HG03066 (cell line): Measurements from ENCODE around the gene FANCE.

Experiments
- ATAC-seq: cut with Tn5 transposase; IDR thresholded peaks from one replicate; pipeline ENCODE4 v1.9.1; 2021; ENCODE audit warnings: low read depth; ENCODE audit not compliant: unreplicated experiment

The FANCE gene, protein sequence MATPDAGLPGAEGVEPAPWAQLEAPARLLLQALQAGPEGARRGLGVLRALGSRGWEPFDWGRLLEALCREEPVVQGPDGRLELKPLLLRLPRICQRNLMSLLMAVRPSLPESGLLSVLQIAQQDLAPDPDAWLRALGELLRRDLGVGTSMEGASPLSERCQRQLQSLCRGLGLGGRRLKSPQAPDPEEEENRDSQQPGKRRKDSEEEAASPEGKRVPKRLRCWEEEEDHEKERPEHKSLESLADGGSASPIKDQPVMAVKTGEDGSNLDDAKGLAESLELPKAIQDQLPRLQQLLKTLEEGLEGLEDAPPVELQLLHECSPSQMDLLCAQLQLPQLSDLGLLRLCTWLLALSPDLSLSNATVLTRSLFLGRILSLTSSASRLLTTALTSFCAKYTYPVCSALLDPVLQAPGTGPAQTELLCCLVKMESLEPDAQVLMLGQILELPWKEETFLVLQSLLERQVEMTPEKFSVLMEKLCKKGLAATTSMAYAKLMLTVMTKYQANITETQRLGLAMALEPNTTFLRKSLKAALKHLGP

DNA sequence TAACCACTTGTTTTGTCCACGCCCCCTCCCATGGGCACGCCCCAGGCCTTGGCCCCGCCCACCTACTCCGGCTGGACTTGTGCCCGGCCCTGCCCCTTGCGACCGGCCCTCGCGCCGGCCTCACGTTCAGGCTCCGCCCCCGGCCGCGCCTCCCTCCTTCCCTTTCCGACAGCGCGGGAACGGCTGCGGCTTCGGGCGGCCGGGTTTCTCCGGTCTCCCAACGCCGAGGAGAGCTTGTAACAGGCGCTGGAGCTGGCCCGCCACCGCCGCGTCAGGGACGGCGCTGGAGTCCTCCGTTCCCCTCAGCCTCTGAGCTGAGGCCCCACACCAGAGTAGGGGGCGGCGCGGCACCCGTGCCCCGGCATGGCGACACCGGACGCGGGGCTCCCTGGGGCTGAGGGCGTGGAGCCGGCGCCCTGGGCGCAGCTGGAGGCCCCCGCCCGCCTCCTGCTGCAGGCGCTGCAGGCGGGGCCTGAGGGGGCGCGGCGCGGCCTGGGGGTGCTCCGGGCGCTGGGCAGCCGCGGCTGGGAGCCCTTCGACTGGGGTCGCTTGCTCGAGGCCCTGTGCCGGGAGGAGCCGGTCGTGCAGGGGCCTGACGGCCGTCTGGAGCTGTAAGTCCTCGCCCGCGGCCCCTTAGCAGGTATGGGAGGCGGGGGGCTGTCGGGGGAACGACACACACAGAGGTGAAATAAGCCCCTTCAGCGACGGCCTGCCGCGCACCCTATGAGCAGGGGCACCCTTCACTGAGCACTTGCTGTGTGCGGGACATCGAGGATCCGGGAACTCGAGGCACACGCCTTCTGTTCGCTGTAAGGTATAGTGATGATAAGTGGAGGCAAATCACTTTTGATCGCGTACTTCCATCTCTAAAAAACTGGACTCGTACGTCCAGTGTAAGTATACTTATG, at the start of gene FANCE:
FANCE (plus strand) TSS at position 156 of the 908 bp plus-strand sequence; CDS start at position 364, 208 bp downstream.
- ATAC-seq = peak; percentile 85

DNA sequence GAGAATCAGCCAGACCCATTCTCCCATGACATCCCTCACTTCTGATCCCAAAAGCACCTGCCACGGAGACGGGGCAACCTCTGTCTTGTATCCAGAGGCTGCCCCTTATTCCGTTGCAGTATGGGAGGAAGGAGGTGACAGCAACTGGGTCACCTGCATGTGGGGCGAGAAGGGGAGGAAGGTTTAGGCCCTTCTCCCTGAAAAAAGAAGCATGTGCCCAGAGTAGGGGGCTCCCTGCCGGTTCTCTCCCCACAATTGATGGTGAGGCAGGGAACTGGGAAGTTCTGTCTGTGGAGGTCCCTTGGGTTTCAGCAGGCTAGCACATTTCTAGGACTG, 49.3 kb upstream of the FANCE start:
- ATAC-seq = no peak

DNA sequence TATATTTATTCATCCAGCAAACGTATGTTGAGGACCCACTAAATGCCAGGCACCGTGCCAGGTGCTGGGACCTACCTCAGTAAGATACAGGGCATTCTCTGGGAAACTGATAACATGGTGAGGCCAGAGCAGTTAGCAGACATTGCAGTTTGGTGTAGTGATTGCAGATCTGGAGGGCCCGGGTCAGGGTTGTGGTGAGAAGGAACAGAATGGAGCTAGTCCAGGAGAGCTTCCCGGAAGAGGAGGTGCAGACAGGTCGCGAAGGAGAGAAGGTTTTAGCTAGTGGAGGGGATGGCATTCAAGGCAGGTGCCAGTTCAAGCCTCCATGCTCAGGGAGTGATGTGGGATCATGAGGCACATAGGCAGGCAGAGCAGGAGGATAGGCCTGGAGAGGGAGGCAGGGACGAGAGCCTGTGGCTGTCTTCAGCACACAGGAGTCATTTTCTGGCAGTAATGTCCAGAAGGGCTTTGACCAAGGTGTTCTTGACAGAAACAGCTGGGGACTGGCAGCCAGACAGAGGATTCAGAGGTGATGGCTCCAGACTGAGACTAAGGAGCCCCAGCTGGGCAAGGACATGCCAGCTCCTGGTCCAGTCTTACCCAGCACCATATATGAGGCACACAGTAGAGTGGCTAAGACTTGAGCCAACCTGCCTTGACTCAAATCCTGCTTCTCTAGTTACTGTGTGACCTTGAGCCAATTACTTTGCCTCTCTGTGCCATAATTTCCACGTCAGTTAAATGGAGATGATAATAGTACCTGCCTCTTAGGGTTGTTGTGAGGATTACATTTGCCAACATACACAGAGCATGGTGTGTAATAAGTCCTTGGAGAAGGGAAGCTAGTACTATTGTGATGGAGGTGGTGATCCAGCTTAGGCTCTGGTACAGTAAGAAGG, 48.3 kb upstream of the FANCE start:
- ATAC-seq = no peak

DNA sequence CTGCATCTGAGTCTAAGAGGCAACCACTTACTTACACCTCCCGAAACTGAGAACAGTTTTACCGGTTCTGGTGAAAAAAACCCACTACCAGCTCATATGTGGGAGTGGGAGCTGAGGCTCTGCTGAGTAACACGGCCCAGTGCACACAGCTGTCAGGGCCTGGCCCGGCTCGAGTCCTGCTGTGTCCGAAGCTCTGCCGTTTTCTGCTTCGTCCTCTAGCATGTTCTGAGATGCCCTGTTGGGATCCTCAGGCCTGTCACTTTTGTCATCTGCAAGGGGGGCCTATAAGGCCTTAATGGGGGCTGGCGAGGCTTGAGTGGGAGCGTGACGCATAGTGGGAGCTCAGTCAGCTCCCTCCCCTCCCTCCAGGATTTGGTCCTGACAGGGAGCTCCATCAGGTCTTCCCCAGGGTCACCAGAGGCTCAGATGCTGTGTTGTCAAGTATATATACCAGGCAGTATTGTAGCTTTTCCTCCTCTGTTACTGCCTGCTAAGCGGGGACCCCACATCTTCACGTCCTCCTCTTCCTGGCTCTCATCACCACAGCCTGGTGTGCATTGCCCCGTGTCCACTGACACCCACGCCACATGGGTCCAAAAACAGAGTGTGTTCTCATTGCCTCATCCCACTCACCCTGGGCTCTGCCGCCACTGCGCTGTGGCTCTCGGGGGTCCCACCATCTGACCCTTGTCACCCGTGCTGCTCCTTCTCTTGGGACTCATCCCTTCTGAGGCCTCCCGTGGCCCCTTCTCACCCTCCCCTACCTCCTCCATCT, 45.2 kb upstream of the FANCE start:
- ATAC-seq = no peak

DNA sequence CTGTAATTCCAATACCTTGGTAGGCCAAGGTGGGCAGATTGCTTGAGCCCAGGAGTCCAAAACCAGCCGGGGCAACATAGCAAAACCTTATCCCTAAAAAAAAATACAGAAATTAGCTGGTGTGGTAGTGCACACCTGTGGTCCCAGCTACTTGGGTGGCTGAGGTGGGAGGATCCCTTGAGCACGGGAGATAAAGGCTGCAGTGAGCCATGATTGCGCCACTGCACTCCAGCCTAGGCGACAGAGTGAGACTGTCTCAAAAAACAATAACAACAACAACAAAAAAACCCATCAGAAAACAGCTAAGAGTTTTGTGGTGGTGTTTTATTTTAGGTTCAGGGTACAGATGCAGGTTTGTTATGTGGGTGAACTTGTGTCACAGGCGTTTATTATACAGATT, 42.9 kb upstream of the FANCE start:
- ATAC-seq = no peak

DNA sequence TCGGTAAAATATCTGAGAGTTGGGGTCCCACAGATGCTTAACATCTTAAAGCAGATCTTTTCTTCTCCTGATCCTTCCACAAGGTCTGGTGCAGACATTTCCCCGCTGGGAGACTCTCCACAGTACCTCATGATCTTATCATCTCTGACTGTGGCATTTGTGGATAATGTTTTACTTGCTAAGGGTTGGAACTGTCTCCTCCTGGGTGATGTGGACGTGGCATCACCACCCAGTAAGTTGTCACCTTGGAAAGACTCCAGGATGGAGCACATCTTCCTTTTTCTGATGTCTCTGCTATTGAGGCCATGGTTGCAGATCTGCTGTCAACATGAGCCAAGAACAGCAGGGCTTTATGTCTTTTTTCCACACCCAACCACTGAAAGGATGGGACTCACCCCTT, 42.0 kb upstream of the FANCE start:
- ATAC-seq = no peak

DNA sequence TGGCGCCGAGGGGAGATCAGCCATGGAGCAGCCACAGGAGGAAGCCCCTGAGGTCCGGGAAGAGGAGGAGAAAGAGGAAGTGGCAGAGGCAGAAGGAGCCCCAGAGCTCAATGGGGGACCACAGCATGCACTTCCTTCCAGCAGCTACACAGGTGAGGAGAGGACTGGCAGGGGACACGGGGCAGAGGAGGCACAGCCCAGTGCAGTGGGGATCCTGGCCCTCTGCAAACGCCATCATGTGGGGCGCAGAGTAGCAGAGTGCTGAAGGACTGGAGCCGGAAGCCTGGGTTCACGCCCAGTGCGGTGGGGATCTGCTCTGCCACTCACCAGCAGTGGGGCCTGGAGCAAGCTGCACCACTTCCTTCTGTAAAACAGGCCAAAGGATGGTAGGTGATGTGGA, 41.1 kb upstream of the FANCE start:
- ATAC-seq = no peak

DNA sequence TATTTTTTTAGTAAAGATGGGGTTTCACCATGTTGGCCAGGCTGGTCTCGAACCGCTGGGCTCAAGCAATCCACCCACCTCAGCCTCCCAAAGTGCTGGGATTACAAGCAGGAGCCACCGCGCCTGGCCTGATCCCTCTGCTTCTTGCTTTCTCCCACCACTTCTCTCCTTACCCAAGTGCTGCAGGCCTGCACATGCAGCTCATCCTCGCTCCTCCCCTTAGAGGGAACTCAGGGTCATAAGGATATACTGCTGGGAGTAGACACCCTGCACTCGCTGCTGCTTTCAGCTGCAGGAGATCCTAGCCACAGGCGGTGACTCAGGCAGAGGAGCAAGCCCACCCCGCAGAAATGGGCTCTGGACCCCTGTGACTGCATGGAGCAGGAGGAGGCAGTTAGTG, 40.0 kb upstream of the FANCE start:
- no peak for ATAC-seq

DNA sequence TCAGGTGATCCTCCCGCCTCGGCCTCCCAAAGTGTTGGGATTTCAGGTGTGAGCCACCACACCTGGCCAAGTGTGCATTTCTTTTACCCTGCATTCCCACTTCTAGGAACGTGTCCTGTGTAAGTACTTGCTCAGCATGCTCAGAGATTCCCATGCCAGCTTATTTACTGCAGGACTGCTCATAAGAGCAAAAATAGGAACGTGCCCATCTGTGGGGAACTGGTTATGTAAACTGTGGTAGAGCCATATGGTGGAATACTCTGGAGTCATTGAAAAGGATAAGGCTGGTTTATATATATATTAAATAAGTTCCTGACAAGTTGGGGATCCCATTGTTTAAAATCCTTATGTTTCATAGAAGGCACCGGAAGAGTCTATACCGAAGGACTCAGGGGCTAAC, 38.2 kb upstream of the FANCE start:
- ATAC-seq = no peak

DNA sequence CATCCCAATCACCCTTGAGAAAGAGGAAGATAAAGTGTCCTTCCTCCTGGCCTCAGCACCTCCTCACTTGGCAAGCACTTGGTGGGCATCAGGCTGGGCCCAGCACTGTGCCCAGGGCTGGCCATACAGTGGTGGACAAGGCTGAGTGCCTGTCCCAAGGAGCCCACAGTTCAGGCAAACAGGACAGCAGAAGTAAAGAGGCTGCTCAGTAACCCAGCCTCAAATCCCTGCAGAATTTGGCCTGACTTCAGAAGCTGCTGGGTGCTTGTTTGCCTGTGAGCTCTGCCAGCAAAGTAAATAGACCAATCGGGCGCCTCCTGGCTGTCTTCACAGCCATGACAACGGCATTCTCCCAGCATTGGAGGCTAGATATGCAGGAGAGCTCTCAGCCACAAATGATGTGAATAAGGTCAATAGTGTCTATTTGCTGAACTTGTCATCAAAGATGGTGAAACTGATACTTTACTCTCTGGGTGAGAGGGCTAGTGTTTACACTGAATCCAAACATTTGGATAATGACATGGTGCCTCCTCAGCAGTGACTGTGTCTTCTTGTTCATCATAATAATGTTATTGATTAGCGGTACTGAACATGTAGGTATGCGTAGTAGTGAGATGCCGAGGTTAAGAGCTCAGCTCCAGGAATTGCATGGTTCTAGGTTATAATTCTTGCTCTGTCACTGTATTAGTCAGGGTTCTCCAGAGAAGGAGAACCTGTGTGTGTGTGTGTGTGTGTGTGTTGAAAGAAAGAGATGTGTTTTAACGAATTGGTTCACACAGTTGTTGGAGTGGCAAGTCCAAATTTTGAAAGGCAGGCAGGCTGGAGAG, 36.9 kb upstream of the FANCE start:
- ATAC-seq = no peak

DNA sequence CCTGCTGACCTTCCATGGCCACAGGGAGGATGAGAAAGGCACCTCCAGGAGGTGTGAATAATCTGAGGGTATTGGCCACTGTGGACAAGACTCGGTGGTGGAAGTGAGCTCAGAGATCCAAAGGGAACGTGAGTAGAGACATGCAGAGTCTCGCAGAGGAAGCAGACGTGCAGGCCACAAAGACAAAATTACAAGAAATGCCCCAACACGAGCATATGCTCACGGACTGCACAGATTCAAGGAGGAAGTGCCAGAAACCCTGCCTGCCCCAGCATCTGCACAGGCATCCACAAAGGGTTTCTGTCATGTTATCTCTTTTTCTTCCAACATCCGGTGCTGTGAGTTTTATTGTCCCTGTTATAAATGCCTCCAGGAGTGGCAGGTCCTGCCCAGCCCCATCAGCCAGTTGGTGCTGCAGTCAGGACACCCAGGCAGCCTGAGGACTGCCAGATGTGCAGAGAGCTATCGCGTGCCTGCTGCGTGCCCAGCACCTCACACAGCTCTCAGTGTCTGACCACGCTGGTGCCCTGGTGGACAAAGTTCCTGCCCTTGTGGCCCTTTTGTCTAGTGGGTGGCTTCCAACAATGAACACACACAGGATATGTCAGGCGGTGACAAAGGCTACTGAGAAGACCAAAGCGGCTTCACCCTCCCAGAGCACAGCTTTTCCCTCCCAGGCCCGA, 34.0 kb upstream of the FANCE start:
- ATAC-seq = no peak

DNA sequence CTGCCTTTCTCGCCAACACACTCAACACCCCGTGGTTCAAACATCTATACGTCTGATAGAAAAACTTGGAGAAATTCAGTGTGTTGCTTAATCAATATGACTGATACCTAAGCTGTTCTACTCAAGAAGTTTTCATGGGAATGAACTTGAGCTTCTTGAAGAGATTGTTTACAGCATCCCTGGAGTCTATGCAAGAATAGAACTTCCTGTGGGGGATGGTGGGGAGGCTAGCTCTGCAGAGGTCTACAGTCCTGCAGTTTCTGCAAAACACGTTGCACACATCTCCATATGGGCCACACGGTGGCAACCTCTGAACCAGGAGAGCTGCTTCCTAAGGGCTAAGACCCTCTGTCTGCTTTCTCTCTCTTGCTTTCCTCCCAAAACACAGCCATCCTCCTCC, 32.7 kb upstream of the FANCE start:
- no peak for ATAC-seq

DNA sequence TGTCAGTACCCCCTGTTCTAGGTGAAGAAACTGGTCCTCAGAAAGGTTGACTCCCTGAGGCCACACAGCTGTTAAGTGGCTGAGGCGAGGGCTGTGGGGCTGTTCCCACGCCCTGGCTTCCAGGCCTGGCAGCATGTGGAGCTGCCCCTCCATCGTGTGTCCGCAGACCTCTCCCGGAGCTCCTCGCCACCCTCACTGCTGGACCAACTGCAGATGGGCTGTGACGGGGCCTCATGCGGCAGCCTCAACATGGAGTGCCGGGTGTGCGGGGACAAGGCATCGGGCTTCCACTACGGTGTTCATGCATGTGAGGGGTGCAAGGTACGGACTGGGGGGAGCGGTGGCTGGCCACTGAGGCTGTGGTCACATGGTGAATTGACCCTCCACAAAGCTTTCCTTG, 32.2 kb upstream of the FANCE start:
- ATAC-seq = no peak

DNA sequence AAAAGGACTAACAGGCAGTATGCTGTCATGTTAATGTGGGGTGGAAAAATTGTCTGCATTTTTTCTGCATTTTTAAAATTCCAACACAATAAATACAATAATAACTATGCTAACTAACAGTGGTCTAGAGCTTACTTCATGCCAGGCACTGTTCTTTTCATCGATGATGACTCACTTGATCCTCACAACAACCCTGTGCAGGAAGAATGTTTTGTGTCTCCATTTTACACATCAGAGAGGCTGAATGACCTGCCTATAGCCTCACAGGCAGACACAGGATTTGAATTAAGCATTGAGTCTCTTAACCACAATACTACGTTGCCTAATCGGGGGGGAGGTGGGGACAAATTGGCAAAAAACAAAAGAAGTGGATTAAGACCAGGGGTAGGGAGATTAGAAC, 26.9 kb upstream of the FANCE start:
- ATAC-seq = no peak

DNA sequence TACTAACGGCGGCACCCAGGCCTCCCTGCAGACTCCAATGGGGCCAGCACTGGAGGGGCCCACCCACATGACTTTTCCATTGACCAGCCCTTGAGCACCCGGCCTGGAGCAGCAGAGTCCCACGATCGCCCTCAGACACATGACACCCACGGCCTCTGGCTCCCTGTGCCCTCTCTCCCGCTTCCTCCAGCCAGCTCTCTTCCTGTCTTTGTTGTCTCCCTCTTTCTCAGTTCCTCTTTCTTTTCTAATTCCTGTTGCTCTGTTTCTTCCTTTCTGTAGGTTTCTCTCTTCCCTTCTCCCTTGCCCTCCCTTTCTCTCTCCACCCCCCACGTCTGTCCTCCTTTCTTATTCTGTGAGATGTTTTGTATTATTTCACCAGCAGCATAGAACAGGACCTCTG, 26.1 kb upstream of the FANCE start:
- no peak for ATAC-seq

DNA sequence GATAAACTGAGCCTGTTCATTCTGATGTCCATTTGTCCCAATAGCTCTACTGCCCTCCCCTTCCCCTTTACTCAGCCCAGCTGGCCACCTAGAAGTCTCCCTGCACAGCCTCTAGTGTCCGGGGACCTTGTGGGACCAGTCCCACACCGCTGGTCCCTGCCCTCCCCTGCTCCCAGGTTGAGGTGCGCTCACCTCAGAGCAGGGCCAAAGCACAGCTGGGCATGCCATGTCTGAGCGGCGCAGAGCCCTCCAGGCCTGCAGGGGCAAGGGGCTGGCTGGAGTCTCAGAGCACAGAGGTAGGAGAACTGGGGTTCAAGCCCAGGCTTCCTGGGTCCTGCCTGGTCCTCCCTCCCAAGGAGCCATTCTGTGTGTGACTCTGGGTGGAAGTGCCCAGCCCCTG, 24.7 kb upstream of the FANCE start:
- no peak for ATAC-seq

DNA sequence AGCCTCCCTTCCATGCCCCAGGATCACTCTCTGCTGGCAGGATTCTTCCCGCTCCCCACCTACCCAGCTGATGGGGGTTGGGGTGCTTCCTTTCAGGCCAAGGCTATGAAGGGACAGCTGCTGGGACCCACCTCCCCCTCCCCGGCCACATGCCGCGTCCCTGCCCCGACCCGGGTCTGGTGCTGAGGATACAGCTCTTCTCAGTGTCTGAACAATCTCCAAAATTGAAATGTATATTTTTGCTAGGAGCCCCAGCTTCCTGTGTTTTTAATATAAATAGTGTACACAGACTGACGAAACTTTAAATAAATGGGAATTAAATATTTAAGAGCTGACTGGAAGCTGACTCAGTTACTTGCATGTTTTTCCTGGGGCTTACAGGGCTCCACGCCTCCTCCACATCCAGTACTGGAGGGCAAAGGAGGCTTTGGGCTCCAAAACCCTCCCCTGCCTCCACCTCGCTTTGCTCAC, 24.3 kb upstream of the FANCE start:
- no peak for ATAC-seq

DNA sequence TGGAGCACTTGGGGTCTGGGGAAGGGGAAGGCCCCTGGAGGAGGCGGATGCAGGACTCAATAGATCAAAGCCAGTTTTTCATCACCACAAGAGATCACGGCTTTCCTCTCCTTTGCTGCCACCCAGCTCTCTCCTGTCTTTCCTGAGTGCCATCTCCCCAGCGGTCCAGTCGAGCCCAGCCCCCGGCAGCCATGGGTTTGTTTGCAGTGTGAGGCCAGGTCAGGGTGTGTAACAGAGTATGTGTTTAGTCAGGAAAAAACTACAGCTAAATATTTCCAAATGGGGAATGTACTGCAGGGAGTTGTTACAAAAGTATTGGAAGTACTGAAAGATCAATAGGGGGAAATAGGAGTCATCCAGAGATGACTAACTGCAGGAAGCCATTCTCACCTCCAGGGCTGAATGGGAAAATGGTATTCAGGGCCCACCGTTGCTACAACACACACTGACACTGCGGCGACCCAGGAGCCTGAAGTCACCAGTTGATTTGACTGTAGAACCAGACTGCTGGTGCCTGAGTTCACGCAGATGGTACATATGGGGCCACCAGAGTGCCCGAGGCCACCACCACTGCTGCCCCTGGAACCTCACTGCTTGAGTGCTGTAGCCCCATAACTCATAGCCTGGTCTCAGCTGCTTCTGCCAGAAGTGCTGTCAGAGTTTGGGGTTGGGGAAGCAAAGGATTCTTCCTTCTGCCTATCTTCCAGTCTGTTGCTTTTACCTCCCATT, 23.6 kb upstream of the FANCE start:
- ATAC-seq = no peak
